Lung microvascular endothelial cell (primary cell): Measurements from ENCODE around the gene RHOJ. TPM values are rescaled to one million over a fixed set of nuclear protein-coding genes. Genes with fewer than 3 reads are reported as not detected.
"Not testable (repeated sequence)": the region's sequence is repeated elsewhere in the genome, so short reads cannot be mapped to it uniquely, and the experiment has no call there.

Experiments
- DNase-seq, 2 donors: peaks; one replicate each; pipeline versions ENCODE4 v3.0.0 to v3.0.0-alpha.2; 2010; ENCODE audit warnings: low read depth in 2 of 2
- total RNA-seq: library from RNA; depleted of rRNA; stranded (reverse); fragments of >200 nt; gene quantifications from 2 replicates; pipeline ENCODE4 v1.2.1, GENCODE V29; 2014

The RHOJ gene
- total RNA-seq, 1 donor from 2014 or later = 78.2 TPM

GRCh38 chr14:63266106-63266505 lies 61.9 kb downstream of the RHOJ start:
- DNase-seq = no peak

- no peak for DNase-seq
Measured at GRCh38 chr14:63267171-63267570, 62.9 kb downstream of the RHOJ start.

GRCh38 chr14:63268771-63269170 lies 64.5 kb downstream of the RHOJ start:
- DNase-seq = no peak

- DNase-seq = no peak
Measured at GRCh38 chr14:63269561-63270225, 65.5 kb downstream of the RHOJ start.

- DNase-seq = peak in 1 of 2 donors; percentile 37
Measured at GRCh38 chr14:63273129-63273528, 68.9 kb downstream of the RHOJ start.

GRCh38 chr14:63273717-63274655 lies 69.7 kb downstream of the RHOJ start:
- DNase-seq = no peak

GRCh38 chr14:63275611-63276010 lies 71.4 kb downstream of the RHOJ start:
- DNase-seq = no peak

GRCh38 chr14:63276016-63276415 lies 71.8 kb downstream of the RHOJ start:
- no peak for DNase-seq

- DNase-seq = peak; percentile 61 to 63
Measured at GRCh38 chr14:63276492-63277342, 72.5 kb downstream of the RHOJ start.

GRCh38 chr14:63277591-63278183 lies 73.4 kb downstream of the RHOJ start:
- DNase-seq = no peak

- DNase-seq = not testable (repeated sequence)
Measured at GRCh38 chr14:63279933-63280332, 75.7 kb downstream of the RHOJ start.

- DNase-seq = no peak
Measured at GRCh38 chr14:63282997-63283883, 79.0 kb downstream of the RHOJ start.

- no peak for DNase-seq
Measured at GRCh38 chr14:63283884-63284248, 79.6 kb downstream of the RHOJ start.

- DNase-seq = no peak
Measured at GRCh38 chr14:63286071-63286470, 81.8 kb downstream of the RHOJ start.

GRCh38 chr14:63287666-63288483 lies 83.6 kb downstream of the RHOJ start:
- no peak for DNase-seq

- no peak for DNase-seq
Measured at GRCh38 chr14:63288853-63289252, 84.6 kb downstream of the RHOJ start.

GRCh38 chr14:63290741-63291430 lies 86.6 kb downstream of the RHOJ start:
- DNase-seq = no peak

GRCh38 chr14:63292805-63293204 lies 88.6 kb downstream of the RHOJ start:
- DNase-seq = no peak

GRCh38 chr14:63295231-63295685 lies 91.0 kb downstream of the RHOJ start:
- DNase-seq = peak in 1 of 2 donors; percentile 38
